ENCODE results near the gene FGF11.
A peak's percentile ranks its signal among the peaks of the same experiment; 100 is the strongest.

FGF11 gene

GRCh38 chr17:7403977-7404736, 35.2 kb upstream of the FGF11 start, which contains the start of gene TMEM256 (continued):
- TF ChIP-seq ZNF398 (tag by site-specific recombination; IDR thresholded peaks at IDR 0.05) = peak; percentile 95

- CTCF ChIA-PET = interaction anchor here (0.6 to 1.7 kb wide), 5 partner anchors 13 to 317 kb away, joined by 3 to 5 read pairs (median 3); no protein-coding TSS in a partner anchor
- H3K9me3 ChIP-seq (ENCODE audit: control insufficient read depth, insufficient read depth, low read depth, low read length) = no peaks in the 10 kb centered on the region
- POLR2A ChIA-PET = interaction anchor here (0.6 to 3.2 kb wide), 42 partner anchors 8 to 1543 kb away, joined by 3 to 67 read pairs (median 6); partner anchors contain the start of genes ACADVL, ATP1B2, CHRNB1 and DLG4
- peaks cover 8% of the 10 kb centered on the region for H3K4me1 ChIP-seq (ENCODE audit: control insufficient read depth, insufficient read depth, low read length)
- peaks cover 6 to 21% of the 10 kb centered on the region in 2 experiments; a peak in 2 of 3 replicates for H3K36me3 ChIP-seq (ENCODE audit: control insufficient read depth in 2 of 2, insufficient read depth in 1 of 2, low read length in 2 of 2)
- H3K27ac ChIP-seq (ENCODE audit: extremely low read depth, low read depth, low read length) = peak overlapping the region; percentile 31; the same call in 1 of the 2 replicates
- H3K4me3 ChIP-seq (ENCODE audit: low read depth, low read length) = peak overlapping the region; percentile 69
- TF ChIP-seq ZNF76 (tag by site-specific recombination; IDR thresholded peaks at IDR 0.05; ENCODE audit: borderline replicate concordance, low read depth) (no peak), ZNF48 (tag by site-specific recombination; IDR thresholded peaks at IDR 0.05) (no peak), ZNF37A (tag by site-specific recombination; IDR thresholded peaks at IDR 0.05) (no peak), ZFP37 (tag by site-specific recombination; IDR thresholded peaks at IDR 0.05) (no peak), ZBTB7A (tag by site-specific recombination; IDR thresholded peaks at IDR 0.05; ENCODE audit: low read depth) (0 out of 2 replicates have a peak, but pooled peaks have one; percentile 26), ZXDB (tag by site-specific recombination; IDR thresholded peaks at IDR 0.05) (peak; percentile 80; the same call in 1 of the 2 replicates), TCF7L2 (IDR thresholded peaks at IDR 0.05; ENCODE audit: borderline replicate concordance, low read depth, low read length) (no peak), GLI4 (tag by site-specific recombination; IDR thresholded peaks at IDR 0.05) (no peak), SETDB1 (IDR thresholded peaks at IDR 0.05; ENCODE audit: insufficient read length, low read length) (no peak), ZNF112 (tag by site-specific recombination; IDR thresholded peaks at IDR 0.05) (no peak), MZF1 (tag by site-specific recombination; IDR thresholded peaks at IDR 0.05; ENCODE audit: borderline replicate concordance) (no peak), ZNF114 (tag by site-specific recombination; IDR thresholded peaks at IDR 0.05) (no peak), GLIS1 (tag by site-specific recombination; IDR thresholded peaks at IDR 0.05) (peak; percentile 70), ZNF610 (tag by site-specific recombination; IDR thresholded peaks at IDR 0.05; ENCODE audit: borderline replicate concordance) (no peak), ZBTB10 (tag by site-specific recombination; IDR thresholded peaks at IDR 0.05) (no peak), ZNF169 (tag by site-specific recombination; IDR thresholded peaks at IDR 0.05) (no peak), ZBTB20 (tag by site-specific recombination; IDR thresholded peaks at IDR 0.05) (peak; percentile 92), ZNF621 (tag by site-specific recombination; IDR thresholded peaks at IDR 0.05) (no peak), ZSCAN4 (tag by site-specific recombination; IDR thresholded peaks at IDR 0.05) (no peak), SP2 (tag by site-specific recombination; IDR thresholded peaks at IDR 0.05) (peak; percentile 61), ZSCAN30 (tag by site-specific recombination; IDR thresholded peaks at IDR 0.05) (peak; percentile 8; the same call in 1 of the 2 replicates), YY1 (tag by site-specific recombination; IDR thresholded peaks at IDR 0.05) (no peak), ZNF16 (tag by site-specific recombination; IDR thresholded peaks at IDR 0.05; ENCODE audit: low read depth) (no peak)
- TF ChIP-seq, protein P1, sequence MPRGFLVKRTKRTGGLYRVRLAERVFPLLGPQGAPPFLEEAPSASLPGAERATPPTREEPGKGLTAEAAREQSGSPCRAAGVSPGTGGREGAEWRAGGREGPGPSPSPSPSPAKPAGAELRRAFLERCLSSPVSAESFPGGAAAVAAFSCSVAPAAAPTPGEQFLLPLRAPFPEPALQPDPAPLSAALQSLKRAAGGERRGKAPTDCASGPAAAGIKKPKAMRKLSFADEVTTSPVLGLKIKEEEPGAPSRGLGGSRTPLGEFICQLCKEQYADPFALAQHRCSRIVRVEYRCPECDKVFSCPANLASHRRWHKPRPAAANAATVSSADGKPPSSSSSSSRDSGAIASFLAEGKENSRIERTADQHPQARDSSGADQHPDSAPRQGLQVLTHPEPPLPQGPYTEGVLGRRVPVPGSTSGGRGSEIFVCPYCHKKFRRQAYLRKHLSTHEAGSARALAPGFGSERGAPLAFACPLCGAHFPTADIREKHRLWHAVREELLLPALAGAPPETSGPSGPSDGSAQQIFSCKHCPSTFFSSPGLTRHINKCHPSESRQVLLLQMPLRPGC (tag by site-specific recombination; IDR thresholded peaks at IDR 0.05) = no peak
Measured at GRCh38 chr17:7404737-7405349, 34.5 kb upstream of the FGF11 start.
